GM21447 (cell line): ENCODE results near the gene ADGRB3.
"Not testable (repeated sequence)": the region's sequence is repeated elsewhere in the genome, so short reads cannot be mapped to it uniquely, and the experiment has no call there.

Experiments
- ATAC-seq: cut with Tn5 transposase; IDR thresholded peaks from one replicate; pipeline ENCODE4 v1.9.1; 2021; ENCODE audit not compliant: unreplicated experiment

Gene ADGRB3

DNA sequence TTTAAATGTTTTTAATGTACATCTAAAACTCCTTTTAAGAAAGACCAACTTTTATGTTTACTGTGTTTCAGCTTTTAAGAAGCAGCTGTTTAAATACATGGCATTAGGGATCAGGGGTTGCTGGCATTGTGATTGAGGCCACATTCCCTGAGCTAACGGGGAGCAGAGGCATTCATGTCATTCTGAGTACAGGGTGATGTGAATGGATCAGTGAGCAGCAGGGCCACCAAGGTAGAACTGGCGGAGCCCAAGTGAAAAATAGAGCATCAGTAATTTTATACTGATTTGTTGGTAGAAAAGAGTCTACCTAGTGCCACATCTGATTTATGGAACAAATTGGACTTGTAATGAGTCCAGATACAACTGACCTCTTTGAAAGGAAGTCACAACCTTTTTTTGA is 467.3 kb downstream of the ADGRB3 start:
- no peak for ATAC-seq

- ATAC-seq = no peak
Observed at GRCh38 chr6:69105288-69105687, 470.2 kb downstream of the ADGRB3 start.

- no peak for ATAC-seq
Observed at GRCh38 chr6:69106511-69106910, 471.4 kb downstream of the ADGRB3 start.

- ATAC-seq = no peak
Observed at GRCh38 chr6:69111301-69111700, 476.2 kb downstream of the ADGRB3 start.

DNA sequence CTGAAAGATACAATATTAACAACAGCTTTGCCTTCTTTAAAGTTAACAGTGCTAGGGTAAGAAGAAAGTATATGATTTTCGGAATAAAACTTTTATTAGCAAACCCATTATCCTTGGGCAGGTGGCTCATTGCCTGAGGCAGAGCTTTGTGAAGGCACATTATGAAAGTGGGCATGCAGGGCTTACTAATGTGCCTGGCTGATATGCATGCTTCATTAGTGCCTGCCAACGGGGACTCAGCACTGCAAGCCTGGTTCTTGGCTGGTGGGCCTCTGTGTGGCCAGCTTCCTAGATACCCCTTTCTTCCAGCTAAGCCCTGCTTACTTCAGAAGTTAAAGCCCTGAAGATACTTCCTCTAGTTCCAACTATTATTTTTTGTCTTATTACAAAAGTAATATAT is 481.6 kb downstream of the ADGRB3 start:
- no peak for ATAC-seq

DNA sequence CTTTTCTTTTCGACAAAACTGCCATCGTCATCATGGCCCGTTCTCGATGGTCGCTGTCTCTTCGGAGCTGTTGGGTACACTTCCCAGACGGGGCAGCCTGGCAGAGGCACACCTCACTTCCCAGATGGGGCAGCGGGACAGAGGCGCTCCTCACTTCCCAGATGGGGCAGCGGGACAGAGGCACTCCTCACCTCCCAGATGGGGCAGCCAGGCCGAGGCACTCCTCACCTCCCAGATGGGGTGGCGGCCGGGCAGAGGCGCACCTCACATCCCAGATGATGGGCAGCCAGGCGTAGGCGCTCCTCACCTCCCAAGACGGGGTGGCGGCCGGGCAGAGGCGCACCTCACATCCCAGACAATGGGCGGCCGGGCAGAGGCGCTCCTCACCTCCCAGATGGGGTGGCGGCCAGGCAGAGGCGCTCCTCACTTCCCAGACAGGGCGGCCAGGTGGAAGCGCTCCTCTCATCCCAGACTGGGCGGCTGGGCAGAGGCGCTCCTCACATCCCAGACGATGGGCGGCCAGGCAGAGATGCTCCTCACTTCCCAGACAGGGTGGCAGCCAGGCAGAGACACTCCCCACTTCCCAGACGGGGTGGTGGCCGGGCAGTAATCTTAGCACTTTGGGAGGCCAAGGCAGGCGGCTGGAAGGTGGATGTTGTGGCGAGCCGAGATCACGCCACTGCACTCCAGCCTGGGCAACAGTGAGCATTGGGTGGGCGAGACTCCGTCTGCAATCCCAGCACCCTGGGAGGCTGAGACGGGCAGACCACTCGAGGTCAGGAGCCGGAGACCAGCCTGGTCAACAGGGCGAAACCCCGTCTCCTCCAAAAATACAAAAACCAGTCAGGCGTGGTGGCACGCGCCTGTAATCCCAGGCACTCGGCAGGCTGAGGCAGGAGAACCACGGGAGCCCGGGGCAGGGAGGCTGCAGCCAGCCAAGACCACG is 486.7 kb downstream of the ADGRB3 start:
- not testable (repeated sequence) for ATAC-seq

DNA sequence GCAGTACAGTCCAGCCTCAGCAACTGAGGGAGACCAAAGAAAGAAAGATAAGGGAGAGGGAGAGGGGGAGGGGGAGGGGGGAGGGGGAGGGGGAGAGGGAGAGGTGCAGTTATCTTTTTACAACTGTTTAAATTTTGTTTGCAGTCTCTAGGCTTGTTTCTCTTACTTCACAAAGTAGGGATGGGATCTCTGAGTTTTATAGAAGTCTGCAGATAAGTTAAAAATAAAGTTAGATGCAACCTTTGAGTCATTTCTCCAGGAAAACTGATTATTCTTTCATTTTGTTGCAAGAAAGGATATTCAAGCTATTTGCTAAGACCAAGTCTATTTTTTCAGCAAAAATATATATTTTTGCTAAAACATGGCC is 487.3 kb downstream of the ADGRB3 start:
- no peak for ATAC-seq

DNA sequence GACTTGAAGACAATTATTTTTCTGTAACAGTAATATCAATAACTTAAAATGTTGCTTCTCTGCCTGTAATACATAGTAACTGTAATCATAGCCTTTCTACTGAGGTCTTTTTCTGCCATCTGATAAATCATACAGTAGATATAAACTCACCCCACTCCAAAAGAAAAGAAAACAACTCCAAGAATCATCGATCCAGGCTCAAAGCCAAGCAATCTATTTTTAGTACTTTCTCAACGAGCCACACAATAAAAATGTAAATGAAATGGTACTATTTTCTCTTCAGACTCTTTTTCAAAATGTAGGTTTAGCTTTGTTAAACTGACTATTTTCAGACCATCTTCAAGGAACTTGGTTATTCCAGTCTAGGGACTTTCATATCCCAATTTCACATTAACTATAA is 493.3 kb downstream of the ADGRB3 start:
- ATAC-seq = no peak

- ATAC-seq = no peak
Observed at GRCh38 chr6:69129046-69129445, 494.0 kb downstream of the ADGRB3 start.

- no peak for ATAC-seq
Observed at GRCh38 chr6:69135927-69136326, 500.8 kb downstream of the ADGRB3 start.

DNA sequence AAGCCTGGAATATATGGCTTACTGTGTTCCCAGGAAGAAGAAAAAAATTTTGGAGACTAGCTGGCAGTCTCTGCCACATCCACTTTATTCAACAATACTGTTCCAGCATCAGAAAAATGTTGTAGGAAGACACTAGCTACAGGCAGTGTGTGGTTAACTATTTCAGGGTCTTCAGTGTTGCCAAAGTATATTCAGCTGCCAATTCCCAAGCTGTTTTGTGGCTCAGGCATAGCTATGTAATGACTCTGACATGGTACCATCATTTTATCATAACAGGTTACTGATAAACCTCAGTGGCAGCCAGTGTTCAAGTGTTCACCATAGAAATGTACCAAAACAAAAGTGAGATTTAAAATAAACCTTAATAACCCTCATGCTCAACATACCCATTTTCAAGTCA is 503.1 kb downstream of the ADGRB3 start:
- no peak for ATAC-seq

- ATAC-seq = no peak
Observed at GRCh38 chr6:69138893-69139494, 503.9 kb downstream of the ADGRB3 start.

DNA sequence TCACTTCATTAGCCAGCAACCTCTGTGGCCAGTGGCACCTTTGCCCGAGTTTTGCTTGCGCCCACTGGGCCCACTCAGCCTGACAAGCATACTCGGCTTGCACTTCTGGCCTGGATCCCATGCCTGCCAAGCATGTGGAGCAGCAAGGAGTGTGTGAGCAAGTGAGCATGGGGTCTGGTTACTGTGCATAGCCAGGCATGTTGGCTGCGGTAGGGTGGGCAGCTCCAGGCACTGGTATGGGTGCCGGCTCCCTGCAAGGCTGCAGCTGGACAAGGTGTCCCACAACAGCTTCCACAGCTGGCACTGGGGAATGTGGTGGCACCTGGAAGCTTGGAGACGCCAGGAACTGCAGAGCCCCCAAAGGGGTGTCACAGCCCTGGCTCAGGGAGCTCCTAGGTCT is 510.0 kb downstream of the ADGRB3 start:
- ATAC-seq = no peak

GRCh38 chr6:69146385-69146784 is 511.3 kb downstream of the ADGRB3 start:
- ATAC-seq = no peak

DNA sequence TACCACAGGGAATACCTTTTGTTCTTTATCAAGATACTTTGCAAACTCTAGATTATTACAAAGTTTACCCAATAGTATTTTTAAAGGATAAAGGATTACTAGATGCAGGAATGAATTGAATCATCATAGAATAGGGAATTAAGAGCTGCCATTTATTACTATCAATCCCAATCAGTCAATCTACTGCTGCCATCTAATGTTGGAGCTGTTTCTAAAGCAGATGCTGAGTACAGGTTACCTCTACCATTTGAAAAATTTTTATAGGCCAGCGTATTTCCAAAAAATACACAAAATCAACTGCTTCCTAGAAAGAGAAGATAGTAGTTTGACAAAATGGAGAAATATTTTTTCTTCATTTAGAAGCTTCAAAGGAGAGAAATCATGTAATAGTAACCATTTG is 520.4 kb downstream of the ADGRB3 start:
- ATAC-seq = no peak

- no peak for ATAC-seq
Observed at GRCh38 chr6:69162811-69163210, 527.7 kb downstream of the ADGRB3 start.

DNA sequence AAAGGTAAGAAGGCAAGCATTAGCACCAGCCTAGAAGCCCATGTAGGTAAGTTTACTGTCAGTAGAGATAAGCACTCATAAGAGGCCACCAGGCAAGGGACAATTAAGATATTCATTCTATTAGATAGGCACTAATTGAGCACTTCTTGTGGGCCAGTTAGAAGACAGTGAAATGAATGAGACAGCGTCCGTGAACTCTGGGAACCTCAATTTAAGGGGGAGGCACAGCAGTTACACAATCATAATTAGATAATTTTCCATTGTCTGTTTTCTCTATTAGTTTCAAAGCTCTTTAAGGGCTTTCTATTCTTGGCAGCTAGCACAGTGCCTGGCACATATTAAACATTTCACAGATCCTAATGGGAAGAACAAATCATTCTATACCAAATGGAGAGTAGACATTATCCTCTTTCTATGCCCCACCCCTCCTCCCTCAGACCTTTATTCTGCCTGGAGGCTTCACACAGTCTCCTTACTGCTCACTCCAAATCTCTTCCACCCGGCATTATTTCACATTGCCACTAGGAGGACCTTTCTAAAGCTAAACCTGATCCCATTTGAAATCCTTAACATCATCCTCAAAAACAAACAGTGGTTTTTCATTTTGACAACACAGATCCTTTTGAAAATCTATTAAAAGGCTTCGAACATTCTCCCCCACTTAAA is 529.6 kb downstream of the ADGRB3 start:
- ATAC-seq = no peak

DNA sequence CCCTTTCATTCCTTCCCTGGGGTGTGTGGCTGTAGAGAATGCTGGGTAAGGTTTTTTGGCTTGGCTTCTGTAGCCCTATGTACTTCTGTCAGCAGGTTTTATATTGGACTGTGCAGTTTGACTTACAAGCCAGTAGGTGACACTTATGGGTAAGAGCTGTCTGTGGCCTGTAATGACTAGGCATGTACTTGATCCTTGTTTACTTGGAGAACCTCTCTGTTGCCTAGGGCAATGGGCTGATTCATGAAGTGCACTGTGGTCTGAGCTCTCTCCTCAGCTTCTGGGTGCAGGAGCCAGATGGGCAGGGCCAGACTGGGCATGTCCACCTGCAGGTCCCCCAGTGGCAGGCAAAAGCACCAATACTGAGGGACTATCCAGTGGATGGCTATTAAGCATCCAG is 544.6 kb downstream of the ADGRB3 start:
- ATAC-seq = no peak

GRCh38 chr6:69180361-69181067 is 545.4 kb downstream of the ADGRB3 start:
- ATAC-seq = no peak

- no peak for ATAC-seq
Observed at GRCh38 chr6:69181964-69182363, 546.9 kb downstream of the ADGRB3 start.

DNA sequence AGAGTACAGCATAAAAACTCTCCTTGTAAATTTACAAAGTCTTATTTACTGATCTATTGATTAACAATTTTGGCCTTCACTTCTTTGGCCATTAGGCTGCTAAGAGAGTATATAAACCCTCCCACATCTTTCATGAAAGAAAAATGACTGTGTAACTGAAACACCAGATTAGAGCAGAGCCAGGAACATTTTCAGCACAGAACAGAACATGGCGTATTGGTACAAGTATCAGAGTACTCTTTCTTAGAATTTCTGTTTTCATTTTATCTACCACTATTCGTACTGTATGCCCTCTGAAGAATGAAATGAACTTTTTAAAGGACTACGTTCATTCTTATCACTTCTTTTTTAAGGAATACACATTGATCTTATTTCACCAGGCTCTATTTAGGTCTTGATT is 550.2 kb downstream of the ADGRB3 start:
- ATAC-seq = no peak
